ENCODE results near the gene STX4.

STX4 gene

DNA sequence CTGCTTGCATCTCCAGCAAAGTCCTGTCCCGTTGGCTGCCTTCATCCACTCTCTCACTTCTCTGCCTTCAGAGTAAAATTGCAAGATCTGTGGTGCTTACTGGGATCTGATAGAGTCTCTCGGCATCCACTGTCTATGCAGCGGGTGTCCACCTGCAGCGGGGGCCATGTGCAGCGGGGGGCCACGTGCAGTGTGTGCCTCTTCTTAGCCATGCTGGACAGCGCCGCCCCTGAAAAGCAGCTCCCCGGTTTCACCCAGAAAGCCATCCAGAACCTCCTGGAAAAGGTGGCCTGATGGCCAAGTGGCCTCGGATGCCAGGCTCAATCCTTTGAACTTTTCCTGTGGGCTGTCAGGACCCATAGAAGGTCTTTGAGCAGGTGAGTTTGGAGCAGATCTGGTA is 9.5 kb downstream of the STX4 start:
- no peak for ATAC-seq
- TF ChIP-seq ZNF565 (CRISPR knock-in tag; conservative IDR thresholded peaks at IDR 0.05; ENCODE audit: low read depth) (no peak), OSR1 (CRISPR knock-in tag; IDR thresholded peaks at IDR 0.05) (no peak), ZFP30 (CRISPR knock-in tag; IDR thresholded peaks at IDR 0.05) (no peak), BACH2 (CRISPR knock-in tag; IDR thresholded peaks at IDR 0.05; ENCODE audit: borderline replicate concordance) (no peak), ARNTL (CRISPR knock-in tag; IDR thresholded peaks at IDR 0.05; ENCODE audit: borderline replicate concordance, low read depth) (no peak), ISL1 (CRISPR knock-in tag; IDR thresholded peaks at IDR 0.05) (no peak), ZFP3 (CRISPR knock-in tag; IDR thresholded peaks at IDR 0.05) (no peak), RARB (CRISPR knock-in tag; IDR thresholded peaks at IDR 0.05) (no peak), GLIS3 (CRISPR knock-in tag; IDR thresholded peaks at IDR 0.05) (no peak), PPARA (CRISPR knock-in tag; IDR thresholded peaks at IDR 0.05; ENCODE audit: borderline replicate concordance) (no peak), ZNF8 (CRISPR knock-in tag; IDR thresholded peaks at IDR 0.05) (no peak), TCF4 (CRISPR knock-in tag; IDR thresholded peaks at IDR 0.05; ENCODE audit: borderline replicate concordance) (no peak), ZC3H10 (CRISPR knock-in tag; IDR thresholded peaks at IDR 0.05) (no peak), ESRRG (CRISPR knock-in tag; IDR thresholded peaks at IDR 0.05) (no peak), SNAI2 (CRISPR knock-in tag; IDR thresholded peaks at IDR 0.05) (no peak)
- TF ChIP-seq, protein P1, sequence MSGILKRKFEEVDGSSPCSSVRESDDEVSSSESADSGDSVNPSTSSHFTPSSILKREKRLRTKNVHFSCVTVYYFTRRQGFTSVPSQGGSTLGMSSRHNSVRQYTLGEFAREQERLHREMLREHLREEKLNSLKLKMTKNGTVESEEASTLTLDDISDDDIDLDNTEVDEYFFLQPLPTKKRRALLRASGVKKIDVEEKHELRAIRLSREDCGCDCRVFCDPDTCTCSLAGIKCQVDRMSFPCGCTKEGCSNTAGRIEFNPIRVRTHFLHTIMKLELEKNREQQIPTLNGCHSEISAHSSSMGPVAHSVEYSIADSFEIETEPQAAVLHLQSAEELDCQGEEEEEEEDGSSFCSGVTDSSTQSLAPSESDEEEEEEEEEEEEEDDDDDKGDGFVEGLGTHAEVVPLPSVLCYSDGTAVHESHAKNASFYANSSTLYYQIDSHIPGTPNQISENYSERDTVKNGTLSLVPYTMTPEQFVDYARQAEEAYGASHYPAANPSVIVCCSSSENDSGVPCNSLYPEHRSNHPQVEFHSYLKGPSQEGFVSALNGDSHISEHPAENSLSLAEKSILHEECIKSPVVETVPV (CRISPR knock-in tag; IDR thresholded peaks at IDR 0.05): no peak
- TF ChIP-seq, protein P2, sequence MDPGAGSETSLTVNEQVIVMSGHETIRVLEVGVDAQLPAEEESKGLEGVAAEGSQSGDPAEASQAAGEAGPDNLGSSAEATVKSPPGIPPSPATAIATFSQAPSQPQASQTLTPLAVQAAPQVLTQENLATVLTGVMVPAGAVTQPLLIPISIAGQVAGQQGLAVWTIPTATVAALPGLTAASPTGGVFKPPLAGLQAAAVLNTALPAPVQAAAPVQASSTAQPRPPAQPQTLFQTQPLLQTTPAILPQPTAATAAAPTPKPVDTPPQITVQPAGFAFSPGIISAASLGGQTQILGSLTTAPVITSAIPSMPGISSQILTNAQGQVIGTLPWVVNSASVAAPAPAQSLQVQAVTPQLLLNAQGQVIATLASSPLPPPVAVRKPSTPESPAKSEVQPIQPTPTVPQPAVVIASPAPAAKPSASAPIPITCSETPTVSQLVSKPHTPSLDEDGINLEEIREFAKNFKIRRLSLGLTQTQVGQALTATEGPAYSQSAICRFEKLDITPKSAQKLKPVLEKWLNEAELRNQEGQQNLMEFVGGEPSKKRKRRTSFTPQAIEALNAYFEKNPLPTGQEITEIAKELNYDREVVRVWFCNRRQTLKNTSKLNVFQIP (CRISPR knock-in tag; IDR thresholded peaks at IDR 0.05; ENCODE audit: borderline replicate concordance, low read depth): no peak
- TF ChIP-seq, protein P3, sequence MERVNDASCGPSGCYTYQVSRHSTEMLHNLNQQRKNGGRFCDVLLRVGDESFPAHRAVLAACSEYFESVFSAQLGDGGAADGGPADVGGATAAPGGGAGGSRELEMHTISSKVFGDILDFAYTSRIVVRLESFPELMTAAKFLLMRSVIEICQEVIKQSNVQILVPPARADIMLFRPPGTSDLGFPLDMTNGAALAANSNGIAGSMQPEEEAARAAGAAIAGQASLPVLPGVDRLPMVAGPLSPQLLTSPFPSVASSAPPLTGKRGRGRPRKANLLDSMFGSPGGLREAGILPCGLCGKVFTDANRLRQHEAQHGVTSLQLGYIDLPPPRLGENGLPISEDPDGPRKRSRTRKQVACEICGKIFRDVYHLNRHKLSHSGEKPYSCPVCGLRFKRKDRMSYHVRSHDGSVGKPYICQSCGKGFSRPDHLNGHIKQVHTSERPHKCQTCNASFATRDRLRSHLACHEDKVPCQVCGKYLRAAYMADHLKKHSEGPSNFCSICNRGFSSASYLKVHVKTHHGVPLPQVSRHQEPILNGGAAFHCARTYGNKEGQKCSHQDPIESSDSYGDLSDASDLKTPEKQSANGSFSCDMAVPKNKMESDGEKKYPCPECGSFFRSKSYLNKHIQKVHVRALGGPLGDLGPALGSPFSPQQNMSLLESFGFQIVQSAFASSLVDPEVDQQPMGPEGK (CRISPR knock-in tag; IDR thresholded peaks at IDR 0.05; ENCODE audit: borderline replicate concordance): no peak
- TF ChIP-seq, protein P4, sequence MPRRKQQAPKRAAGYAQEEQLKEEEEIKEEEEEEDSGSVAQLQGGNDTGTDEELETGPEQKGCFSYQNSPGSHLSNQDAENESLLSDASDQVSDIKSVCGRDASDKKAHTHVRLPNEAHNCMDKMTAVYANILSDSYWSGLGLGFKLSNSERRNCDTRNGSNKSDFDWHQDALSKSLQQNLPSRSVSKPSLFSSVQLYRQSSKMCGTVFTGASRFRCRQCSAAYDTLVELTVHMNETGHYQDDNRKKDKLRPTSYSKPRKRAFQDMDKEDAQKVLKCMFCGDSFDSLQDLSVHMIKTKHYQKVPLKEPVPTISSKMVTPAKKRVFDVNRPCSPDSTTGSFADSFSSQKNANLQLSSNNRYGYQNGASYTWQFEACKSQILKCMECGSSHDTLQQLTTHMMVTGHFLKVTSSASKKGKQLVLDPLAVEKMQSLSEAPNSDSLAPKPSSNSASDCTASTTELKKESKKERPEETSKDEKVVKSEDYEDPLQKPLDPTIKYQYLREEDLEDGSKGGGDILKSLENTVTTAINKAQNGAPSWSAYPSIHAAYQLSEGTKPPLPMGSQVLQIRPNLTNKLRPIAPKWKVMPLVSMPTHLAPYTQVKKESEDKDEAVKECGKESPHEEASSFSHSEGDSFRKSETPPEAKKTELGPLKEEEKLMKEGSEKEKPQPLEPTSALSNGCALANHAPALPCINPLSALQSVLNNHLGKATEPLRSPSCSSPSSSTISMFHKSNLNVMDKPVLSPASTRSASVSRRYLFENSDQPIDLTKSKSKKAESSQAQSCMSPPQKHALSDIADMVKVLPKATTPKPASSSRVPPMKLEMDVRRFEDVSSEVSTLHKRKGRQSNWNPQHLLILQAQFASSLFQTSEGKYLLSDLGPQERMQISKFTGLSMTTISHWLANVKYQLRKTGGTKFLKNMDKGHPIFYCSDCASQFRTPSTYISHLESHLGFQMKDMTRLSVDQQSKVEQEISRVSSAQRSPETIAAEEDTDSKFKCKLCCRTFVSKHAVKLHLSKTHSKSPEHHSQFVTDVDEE (CRISPR knock-in tag; IDR thresholded peaks at IDR 0.05): no peak

DNA sequence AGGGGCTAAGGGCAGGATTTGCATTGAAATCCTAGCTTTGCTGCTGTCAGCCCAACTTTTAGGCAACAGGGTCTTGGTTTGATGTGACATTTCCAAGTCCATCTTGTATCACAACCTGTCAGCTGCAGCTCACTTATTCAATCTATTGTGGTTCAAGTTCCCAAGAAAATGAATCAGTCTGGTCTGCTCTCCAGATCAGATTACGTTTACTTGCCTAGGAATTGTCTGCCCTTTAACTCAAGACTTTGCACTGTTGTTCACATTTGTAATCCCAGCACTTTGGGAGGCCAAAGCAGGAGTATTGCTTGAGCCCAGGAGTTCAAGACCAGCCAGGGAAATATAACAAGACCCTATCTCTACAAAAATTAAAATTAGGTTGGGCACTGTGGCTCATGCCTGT is 10.0 kb downstream of the STX4 start:
- no peak for ATAC-seq
- TF ChIP-seq ZFP30 (CRISPR knock-in tag; IDR thresholded peaks at IDR 0.05) (no peak), ZC3H10 (CRISPR knock-in tag; IDR thresholded peaks at IDR 0.05) (no peak), ISL1 (CRISPR knock-in tag; IDR thresholded peaks at IDR 0.05) (no peak), CSDC2 (CRISPR knock-in tag; IDR thresholded peaks at IDR 0.05) (no peak), ZNF70 (CRISPR knock-in tag; IDR thresholded peaks at IDR 0.05) (no peak), ARNTL (CRISPR knock-in tag; IDR thresholded peaks at IDR 0.05; ENCODE audit: borderline replicate concordance, low read depth) (no peak), OSR1 (CRISPR knock-in tag; IDR thresholded peaks at IDR 0.05) (no peak), BACH2 (CRISPR knock-in tag; IDR thresholded peaks at IDR 0.05; ENCODE audit: borderline replicate concordance) (no peak), ZFP3 (CRISPR knock-in tag; IDR thresholded peaks at IDR 0.05) (no peak)
- TF ChIP-seq, protein P1 (CRISPR knock-in tag; IDR thresholded peaks at IDR 0.05): no peak
- TF ChIP-seq, protein P2 (CRISPR knock-in tag; IDR thresholded peaks at IDR 0.05; ENCODE audit: borderline replicate concordance, low read depth): no peak
